CD4-positive, alpha-beta T cell (primary cell): Measurements from ENCODE around the gene KMT2D. TPM values are rescaled to one million over a fixed set of nuclear protein-coding genes. Genes with fewer than 3 reads are reported as not detected.

ENCODE experiments used
- ATAC-seq: fragments of 200-7000 bp; cut with Tn5 transposase; one replicate; pipeline ENCODE4 v1.10.0; 2022; ENCODE audit warnings: mild to moderate bottlenecking; ENCODE audit not compliant: poor library complexity
- CTCF ChIA-PET: fragments of 350-600 bp; sonication (Branson Sonifier 250); formaldehyde crosslinking; loops from one replicate; lab custom pipeline; 2021; ENCODE audit warnings: antibody characterized with exemption, inconsistent platforms; lab: Charles Lee
- POLR2A ChIA-PET: fragments of 350-600 bp; sonication (Branson Sonifier 250); formaldehyde crosslinking; loops from one replicate; lab custom pipeline; 2021; ENCODE audit warnings: antibody characterized with exemption, inconsistent platforms; lab: Charles Lee
- DNase-seq, 14 experiments: peaks; one replicate each; pipeline ENCODE4 v3.0.0-alpha.2; 2013 to 2020; ENCODE audit warnings: mixed read lengths in 2 of 14
- H3K27ac ChIP-seq, 2 donors: one replicate each; pipeline versions ENCODE4 v1.5.1 to v1.7.0; 2013; ENCODE audit warnings: low read length in 2 of 2, low read depth in 1 of 2, mild to moderate bottlenecking in 1 of 2
- H3K27me3 ChIP-seq, 2 experiments: 1 replicate in 1 of 2; 2 replicates in 1 of 2; pipeline versions ENCODE4 v1.6.1 to v1.7.0; 2013; ENCODE audit warnings: low read length in 2 of 2, control low read depth in 1 of 2, mild to moderate bottlenecking in 1 of 2, moderate library complexity in 1 of 2; ENCODE audit not compliant: insufficient read depth in 2 of 2, control insufficient read depth in 1 of 2
- H3K36me3 ChIP-seq: one replicate; pipeline ENCODE4 v1.6.1; 2013; ENCODE audit warnings: low read length, control low read depth; ENCODE audit not compliant: insufficient read depth
- H3K4me1 ChIP-seq: one replicate; pipeline ENCODE4 v1.6.1; 2013; ENCODE audit warnings: low read length, control low read depth; ENCODE audit not compliant: insufficient read depth
- H3K4me3 ChIP-seq: one replicate; pipeline ENCODE4 v1.5.1; 2013; ENCODE audit warnings: mild to moderate bottlenecking, low read length, moderate library complexity
- H3K9me3 ChIP-seq, 2 experiments: 1 replicate in 1 of 2; 2 replicates in 1 of 2; pipeline versions ENCODE4 v1.6.1 to v1.7.0; 2013; ENCODE audit warnings: low read length in 2 of 2, mild to moderate bottlenecking in 2 of 2, control low read depth in 1 of 2, moderate library complexity in 1 of 2; ENCODE audit not compliant: control insufficient read depth in 1 of 2, insufficient read depth in 1 of 2
- H3K27ac Mint-ChIP-seq: one replicate; pipeline ENCODE4 v1.8.0; 2020; ENCODE audit warnings: mixed read lengths
- H3K27me3 Mint-ChIP-seq: one replicate; pipeline ENCODE4 v1.8.0; 2021; ENCODE audit warnings: mixed read lengths
- H3K36me3 Mint-ChIP-seq: one replicate; pipeline ENCODE4 v1.8.0; 2021; ENCODE audit warnings: low read depth, mixed read lengths
- H3K4me1 Mint-ChIP-seq: one replicate; pipeline ENCODE4 v1.8.0; 2021; ENCODE audit warnings: low read depth, mixed read lengths
- H3K4me3 Mint-ChIP-seq: one replicate; pipeline ENCODE4 v1.8.0; 2020; ENCODE audit warnings: mild to moderate bottlenecking, mixed read lengths
- H3K9me3 Mint-ChIP-seq: one replicate; pipeline ENCODE4 v1.8.0; 2020; ENCODE audit warnings: mixed read lengths
- CTCF ChIP-seq: fragments of 200-600 bp; IDR thresholded peaks from one replicate; pipeline ENCODE4 v1.8.0; 2022; ENCODE audit warnings: antibody characterized with exemption, mild to moderate bottlenecking
- intact Hi-C, 2 experiments: fragments of 100-400 bp; cut with DNase I in 1 of 2; cut with micrococcal nuclease in 1 of 2; formaldehyde crosslinking; loops; one replicate each; pipeline versions ENCODE4 v1.15.1 to v1.9.0; 2023 to 2025; cut with DNase I, micrococcal nuclease
- total RNA-seq, 174 experiments: library from RNA in 2 of 174; stranded (reverse) in 2 of 174; gene quantifications; one replicate each; pipeline ENCODE4 v1.2.3 and lab custom pipeline; 2021 to 2026

The KMT2D gene
- total RNA-seq, 2 experiments from 2014 or later, result 107 to 110 TPM

GRCh38 chr12:49051777-49052438 lies 8.7 kb downstream of the KMT2D start:
- TF ChIP-seq CTCF, result no peak
- intact Hi-C loops, result no loop called here
- no peak overlapping the region for H3K27ac Mint-ChIP-seq
- ChIA-PET CTCF (no interaction called here), POLR2A (no interaction called here)
- Histone ChIP-seq H3K4me3 (no peak overlapping the region), H3K9me3 (no peaks in the 10 kb centered on the region), H3K4me1 (peaks cover 32% of the 10 kb centered on the region), H3K27me3 (no peaks in the 10 kb centered on the region), H3K27ac (no peak overlapping the region), H3K36me3 (peaks cover 84% of the 10 kb centered on the region)
- no peaks in the 10 kb centered on the region for H3K9me3 Mint-ChIP-seq
- no peaks in the 10 kb centered on the region for H3K27me3 Mint-ChIP-seq
- H3K4me1 Mint-ChIP-seq, result peaks cover 30% of the 10 kb centered on the region
- ATAC-seq (no peak), DNase-seq (no peak)
- H3K4me3 Mint-ChIP-seq, result no peak overlapping the region
- H3K36me3 Mint-ChIP-seq, result peaks cover 89% of the 10 kb centered on the region

DNA sequence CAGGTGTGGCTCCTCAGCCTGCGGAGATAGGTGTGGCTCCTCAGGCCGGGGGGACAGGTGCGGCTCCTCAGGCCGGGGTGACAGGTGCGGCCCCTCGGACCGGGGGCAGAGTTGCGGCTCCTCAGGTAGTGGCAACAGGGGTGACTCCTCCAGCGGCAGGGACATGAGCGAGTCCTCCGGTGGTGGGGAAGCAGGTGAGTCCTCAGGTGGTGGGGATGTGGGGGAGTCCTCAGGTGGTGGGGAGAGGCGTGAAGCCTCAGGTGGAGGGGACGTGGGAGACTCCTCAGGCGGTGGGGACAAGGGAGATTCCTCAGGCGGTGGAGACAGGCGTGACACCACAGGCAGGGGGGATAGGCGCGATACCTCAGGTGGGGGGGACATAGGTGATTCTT lies 9.2 kb downstream of the KMT2D start:
- H3K4me3 ChIP-seq, result no peak overlapping the region
- CTCF ChIA-PET, result no interaction called here
- no peak overlapping the region for H3K27ac ChIP-seq
- no peaks in the 10 kb centered on the region for H3K27me3 Mint-ChIP-seq
- no peak overlapping the region for H3K27ac Mint-ChIP-seq
- no peak for TF ChIP-seq CTCF
- no peak overlapping the region for H3K4me3 Mint-ChIP-seq
- ATAC-seq (no peak), DNase-seq (no peak)
- POLR2A ChIA-PET, result no interaction called here
- H3K36me3 Mint-ChIP-seq, result peaks cover 95% of the 10 kb centered on the region
- H3K36me3 ChIP-seq, result peaks cover 88% of the 10 kb centered on the region
- no peaks in the 10 kb centered on the region for H3K27me3 ChIP-seq
- no peaks in the 10 kb centered on the region for H3K9me3 ChIP-seq
- H3K4me1 ChIP-seq, result peaks cover 27% of the 10 kb centered on the region
- no peaks in the 10 kb centered on the region for H3K9me3 Mint-ChIP-seq
- intact Hi-C loops, result no loop called here
- peaks cover 25% of the 10 kb centered on the region for H3K4me1 Mint-ChIP-seq

DNA sequence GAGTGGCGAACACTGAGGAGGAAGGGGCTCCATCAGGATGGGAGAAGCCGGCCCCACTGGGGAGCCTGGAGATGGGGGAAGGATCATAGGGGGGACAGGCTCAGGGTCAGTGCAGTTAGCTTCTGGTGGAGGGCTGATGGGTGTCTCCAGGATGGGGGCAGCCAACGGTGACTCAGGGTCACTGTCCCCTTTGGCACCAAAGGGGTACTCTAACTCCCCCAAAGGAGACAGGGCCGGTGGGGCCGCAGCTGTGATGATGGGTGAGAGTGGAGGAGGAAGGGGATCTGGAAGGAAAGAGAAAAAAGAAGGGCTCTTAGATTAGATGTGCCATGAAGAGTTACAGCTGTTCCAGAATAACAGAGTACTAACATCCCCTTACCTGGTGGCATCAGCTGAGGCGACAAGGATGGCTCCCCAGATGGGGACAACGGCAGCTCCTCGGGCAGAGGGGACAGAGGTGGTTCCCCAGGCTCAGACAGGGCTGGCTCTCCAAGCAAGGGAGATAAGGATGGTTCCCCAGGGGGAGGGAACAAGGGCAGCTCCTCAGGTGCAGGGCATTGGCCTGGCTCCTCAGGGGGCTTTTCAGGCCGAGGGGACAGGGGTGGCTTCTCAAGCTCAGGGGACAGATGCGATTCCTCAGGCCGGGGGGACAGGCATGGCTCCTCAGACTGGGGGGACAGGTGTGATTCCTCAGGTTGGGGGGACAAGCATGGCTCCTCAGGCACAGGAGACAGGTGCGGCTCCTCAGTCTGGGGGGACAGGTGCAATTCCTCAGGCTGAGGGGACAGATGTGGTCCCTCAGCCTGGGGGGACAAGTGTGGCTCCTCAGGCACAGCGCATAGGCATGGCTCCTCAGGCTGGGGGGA lies 9.9 kb downstream of the KMT2D start:
- peaks cover 18% of the 10 kb centered on the region for H3K4me1 Mint-ChIP-seq
- peaks cover 97% of the 10 kb centered on the region for H3K36me3 Mint-ChIP-seq
- Histone ChIP-seq H3K9me3 (no peaks in the 10 kb centered on the region), H3K27me3 (no peaks in the 10 kb centered on the region), H3K36me3 (peaks cover 95% of the 10 kb centered on the region), H3K27ac (no peak overlapping the region), H3K4me1 (peaks cover 20% of the 10 kb centered on the region), H3K4me3 (no peak overlapping the region)
- no peak for TF ChIP-seq CTCF
- H3K9me3 Mint-ChIP-seq, result no peaks in the 10 kb centered on the region
- no peak overlapping the region for H3K27ac Mint-ChIP-seq
- ChIA-PET POLR2A (no interaction called here), CTCF (interaction anchor here (0.9 kb wide), 1 partner anchor 160 kb away, joined by 3 read pairs; no protein-coding TSS in a partner anchor)
- DNase-seq (no peak), ATAC-seq (no peak)
- intact Hi-C loops, result no loop called here
- no peaks in the 10 kb centered on the region for H3K27me3 Mint-ChIP-seq
- no peak overlapping the region for H3K4me3 Mint-ChIP-seq
